GM18526 (cell line): Measurements from ENCODE around the gene ADD2.

ENCODE experiments used
- POLR2A ChIP-seq: IDR thresholded peaks from 3 replicates; pipeline ENCODE4 v1.6.1; 2011; ENCODE audit not compliant: insufficient read length; ENCODE audit errors: extremely low read depth

The ADD2 gene, protein sequence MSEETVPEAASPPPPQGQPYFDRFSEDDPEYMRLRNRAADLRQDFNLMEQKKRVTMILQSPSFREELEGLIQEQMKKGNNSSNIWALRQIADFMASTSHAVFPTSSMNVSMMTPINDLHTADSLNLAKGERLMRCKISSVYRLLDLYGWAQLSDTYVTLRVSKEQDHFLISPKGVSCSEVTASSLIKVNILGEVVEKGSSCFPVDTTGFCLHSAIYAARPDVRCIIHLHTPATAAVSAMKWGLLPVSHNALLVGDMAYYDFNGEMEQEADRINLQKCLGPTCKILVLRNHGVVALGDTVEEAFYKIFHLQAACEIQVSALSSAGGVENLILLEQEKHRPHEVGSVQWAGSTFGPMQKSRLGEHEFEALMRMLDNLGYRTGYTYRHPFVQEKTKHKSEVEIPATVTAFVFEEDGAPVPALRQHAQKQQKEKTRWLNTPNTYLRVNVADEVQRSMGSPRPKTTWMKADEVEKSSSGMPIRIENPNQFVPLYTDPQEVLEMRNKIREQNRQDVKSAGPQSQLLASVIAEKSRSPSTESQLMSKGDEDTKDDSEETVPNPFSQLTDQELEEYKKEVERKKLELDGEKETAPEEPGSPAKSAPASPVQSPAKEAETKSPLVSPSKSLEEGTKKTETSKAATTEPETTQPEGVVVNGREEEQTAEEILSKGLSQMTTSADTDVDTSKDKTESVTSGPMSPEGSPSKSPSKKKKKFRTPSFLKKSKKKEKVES

GRCh38 chr2:70767699-70768589, at the start of gene ADD2:
Gene ADD2 (minus strand): TSS chr2:70768200. CDS start chr2:70706408, 61,792 bp downstream.
- TF ChIP-seq POLR2A, result no peak

- no peak for TF ChIP-seq POLR2A
These were observed 49.4 kb upstream of the ADD2 start for GRCh38 chr2:70817284-70817954.

GRCh38 chr2:70816726-70817125, 48.7 kb upstream of the ADD2 start:
- no peak for TF ChIP-seq POLR2A

- no peak for TF ChIP-seq POLR2A
These were observed 41.3 kb upstream of the ADD2 start for GRCh38 chr2:70808983-70809958.

- TF ChIP-seq POLR2A, result no peak
These were observed 39.8 kb upstream of the ADD2 start for GRCh38 chr2:70807828-70808118.

DNA sequence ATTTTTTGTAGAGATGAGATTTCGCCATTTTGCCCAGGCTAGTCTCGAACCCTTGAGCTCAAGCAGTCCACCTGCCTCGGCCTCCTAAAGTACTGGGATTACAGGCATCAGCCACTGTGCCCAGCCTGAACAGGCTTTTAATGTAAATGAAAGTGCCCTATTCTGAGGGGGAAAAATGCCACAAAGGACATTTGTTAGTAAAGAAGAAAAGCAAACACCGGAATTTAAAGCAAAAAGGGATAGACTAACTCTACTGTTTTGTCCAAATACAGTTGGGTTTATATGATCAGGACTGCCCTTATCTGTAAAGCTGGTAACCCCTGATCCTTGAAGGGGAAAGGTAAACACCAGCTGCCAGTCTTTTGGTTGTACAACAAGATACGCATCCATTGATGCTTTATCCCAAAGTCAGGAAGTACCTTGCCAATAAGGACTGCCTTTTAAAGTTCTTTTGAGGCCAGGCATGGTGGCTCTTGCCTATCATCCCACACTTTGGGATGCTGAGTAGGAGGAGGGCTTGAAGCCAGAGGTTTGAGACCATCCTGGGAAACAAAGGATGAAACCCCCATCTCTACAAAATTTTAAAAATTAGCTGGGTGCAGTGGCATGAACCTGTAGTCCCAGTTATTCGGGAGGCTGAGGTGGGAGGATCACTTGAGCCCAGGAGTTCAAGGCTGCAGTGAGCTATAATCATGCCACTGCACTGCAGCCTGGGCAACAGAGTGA, 39.3 kb upstream of the ADD2 start:
- no peak for TF ChIP-seq POLR2A

GRCh38 chr2:70806620-70807019, 38.6 kb upstream of the ADD2 start:
- TF ChIP-seq POLR2A, result no peak

- no peak for TF ChIP-seq POLR2A
These were observed 38.0 kb upstream of the ADD2 start for GRCh38 chr2:70806013-70806412.

GRCh38 chr2:70801607-70802263, 33.7 kb upstream of the ADD2 start:
- no peak for TF ChIP-seq POLR2A

DNA sequence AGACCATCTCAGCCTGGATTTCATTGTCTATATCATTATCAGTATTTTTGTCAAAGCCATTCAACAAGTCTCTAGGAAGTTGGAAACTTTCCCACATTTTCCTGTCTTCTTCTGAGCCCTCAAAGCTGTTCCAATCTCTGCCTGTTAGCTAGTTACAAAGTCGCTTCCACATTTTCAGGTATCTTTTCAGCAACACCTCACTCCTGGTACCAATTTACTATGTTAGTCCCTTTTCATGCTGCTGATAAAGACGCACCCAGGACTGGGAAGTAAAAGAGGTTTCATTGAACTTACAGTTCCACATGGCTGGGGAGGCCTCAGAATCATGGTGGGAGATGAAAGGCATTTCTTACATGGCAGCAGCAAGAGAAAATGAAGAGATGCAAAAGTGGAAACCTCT, 31.7 kb upstream of the ADD2 start:
- TF ChIP-seq POLR2A, result no peak

- TF ChIP-seq POLR2A, result no peak
These were observed 29.5 kb upstream of the ADD2 start for GRCh38 chr2:70797506-70797905.

GRCh38 chr2:70796262-70796661, 28.3 kb upstream of the ADD2 start:
- TF ChIP-seq POLR2A, result no peak
